Stimulated activated CD8-positive, alpha-beta memory T cell treated with anti-CD3 and anti-CD28 coated beads, Interleukin-15, amount 100 ng/mL, for 24 hours (primary cell): ENCODE measurements around the gene MOB3A.
A peak's percentile ranks its signal among the peaks of the same experiment; 100 is the strongest.

Source experiments
- DNase-seq: peaks from one replicate; pipeline ENCODE4 v3.0.0-alpha.2; 2020; ENCODE audit warnings: low read depth

The MOB3A gene

GRCh38 chr19:2046046-2046907 lies 49.8 kb downstream of the MOB3A start:
- DNase-seq, result no peak

- DNase-seq, result no peak
These were observed 50.6 kb downstream of the MOB3A start for GRCh38 chr19:2045501-2046045.

GRCh38 chr19:2044709-2045500 lies 51.2 kb downstream of the MOB3A start:
- DNase-seq, result no peak

DNA sequence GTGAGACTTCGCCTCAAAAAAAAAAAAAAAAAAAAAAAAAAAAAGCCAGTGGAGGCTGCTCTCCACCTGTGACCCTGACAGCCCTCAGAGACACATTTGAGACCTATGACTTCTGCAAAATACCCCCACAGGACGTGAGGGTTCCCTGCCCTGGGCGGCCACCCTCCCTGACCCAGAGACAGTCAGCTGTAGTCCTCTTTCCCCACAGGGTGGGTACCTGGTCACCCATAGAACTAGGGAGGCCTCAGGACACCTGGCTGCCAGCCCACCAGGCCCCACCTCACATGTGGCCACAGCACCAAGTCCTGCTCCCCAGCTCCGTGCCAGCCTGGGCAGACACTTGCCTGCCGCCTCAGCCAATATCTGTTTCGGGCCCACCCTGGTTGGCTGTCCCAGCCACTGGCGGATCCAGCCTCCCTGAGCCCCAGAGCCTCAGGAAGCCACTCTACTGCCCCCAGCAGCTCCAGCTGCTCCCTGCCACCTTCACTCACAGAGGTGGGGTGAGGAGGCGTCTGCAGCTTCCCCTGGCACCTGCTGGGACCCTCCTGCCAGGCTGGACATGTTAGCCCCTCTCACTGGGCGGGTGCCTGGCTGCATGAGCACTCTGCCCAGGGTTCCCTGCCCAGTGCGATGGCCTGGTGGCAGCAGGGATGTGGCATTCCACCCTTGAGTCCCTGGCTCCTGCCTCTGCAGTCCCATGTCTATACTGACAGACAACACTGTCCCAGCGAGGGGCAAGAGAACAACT lies 52.0 kb downstream of the MOB3A start:
- no peak for DNase-seq

GRCh38 chr19:2043251-2043641 lies 52.9 kb downstream of the MOB3A start:
- no peak for DNase-seq

DNA sequence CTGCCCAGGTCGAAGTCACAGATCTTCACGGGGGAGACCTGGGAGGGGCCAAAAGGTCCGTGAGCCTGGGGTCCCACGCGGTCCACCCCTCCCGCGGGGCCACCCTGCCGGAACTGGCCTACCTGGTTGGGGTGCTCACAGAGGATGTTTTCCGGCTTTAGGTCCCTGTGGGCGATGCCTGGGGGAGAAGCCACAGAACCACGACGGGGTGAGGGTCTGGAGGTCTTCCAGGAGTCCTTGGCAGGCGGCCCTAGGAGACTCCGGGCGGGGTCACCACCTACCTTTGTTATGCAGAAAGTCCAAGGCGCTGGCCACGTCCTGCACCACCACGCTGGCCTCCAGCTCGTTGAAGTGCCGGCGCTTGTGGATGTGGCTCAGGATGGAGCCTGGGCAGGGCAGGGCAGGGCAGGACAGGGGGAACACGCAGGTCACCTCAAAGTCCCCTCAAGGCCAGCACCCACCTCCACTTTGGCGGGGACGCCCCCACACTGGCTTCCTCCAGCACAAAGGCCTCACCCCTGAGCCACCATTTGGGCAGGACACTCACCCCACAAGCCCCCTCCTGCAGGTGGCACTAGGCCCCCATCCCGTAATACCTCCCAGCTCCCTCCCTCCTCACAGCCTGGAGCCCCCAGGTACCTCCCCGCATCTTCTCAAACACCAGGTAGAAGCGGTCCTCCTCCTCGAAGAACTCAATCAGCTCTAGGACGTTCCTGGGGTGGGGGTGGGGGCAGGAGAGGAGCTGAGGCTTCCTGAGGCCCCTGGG lies 53.5 kb downstream of the MOB3A start:
- DNase-seq, result no peak

DNA sequence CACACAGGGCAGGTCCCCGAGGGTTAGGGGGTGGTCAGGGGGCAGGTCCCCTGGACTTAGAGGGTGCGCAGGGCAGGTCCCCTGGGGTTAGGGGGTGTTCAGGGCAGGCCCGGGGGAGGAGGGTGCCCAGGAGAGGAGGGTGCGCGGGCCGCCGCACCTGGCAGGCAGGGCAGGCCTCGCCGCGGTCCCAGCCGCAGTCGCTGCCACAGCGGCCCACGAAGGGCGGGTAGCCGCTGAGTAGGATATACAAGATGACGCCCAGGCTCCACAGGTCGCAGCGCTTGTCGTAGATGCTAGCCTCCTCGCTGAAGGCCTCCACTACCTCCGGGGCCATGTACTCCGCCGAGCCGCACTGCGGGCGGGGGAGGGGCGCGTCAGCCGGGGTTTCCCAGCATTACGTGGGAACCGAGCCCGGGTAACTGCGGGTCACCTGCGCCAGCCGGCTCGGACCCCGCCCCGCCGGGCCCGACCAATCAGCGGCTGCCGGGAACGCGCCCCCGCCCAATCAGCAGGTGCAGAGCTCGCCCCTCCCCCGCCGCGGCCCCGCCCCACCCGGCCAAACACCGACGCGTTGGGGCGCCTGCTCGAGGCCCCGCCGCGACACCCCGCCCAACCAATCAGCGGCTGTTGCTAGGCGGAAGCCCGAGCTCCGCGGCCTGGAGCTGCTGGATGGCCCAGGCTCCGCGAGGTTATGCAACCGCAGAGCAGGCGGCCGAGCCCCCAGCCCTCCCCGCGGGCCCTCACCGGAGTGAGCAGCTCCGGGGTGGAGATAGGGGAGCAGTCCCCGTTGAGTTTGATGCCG lies 54.2 kb downstream of the MOB3A start:
- DNase-seq, result peak; percentile 100

GRCh38 chr19:2041433-2041682 lies 54.8 kb downstream of the MOB3A start:
- DNase-seq, result no peak

GRCh38 chr19:2040647-2041432 lies 55.3 kb downstream of the MOB3A start:
- no peak for DNase-seq

DNA sequence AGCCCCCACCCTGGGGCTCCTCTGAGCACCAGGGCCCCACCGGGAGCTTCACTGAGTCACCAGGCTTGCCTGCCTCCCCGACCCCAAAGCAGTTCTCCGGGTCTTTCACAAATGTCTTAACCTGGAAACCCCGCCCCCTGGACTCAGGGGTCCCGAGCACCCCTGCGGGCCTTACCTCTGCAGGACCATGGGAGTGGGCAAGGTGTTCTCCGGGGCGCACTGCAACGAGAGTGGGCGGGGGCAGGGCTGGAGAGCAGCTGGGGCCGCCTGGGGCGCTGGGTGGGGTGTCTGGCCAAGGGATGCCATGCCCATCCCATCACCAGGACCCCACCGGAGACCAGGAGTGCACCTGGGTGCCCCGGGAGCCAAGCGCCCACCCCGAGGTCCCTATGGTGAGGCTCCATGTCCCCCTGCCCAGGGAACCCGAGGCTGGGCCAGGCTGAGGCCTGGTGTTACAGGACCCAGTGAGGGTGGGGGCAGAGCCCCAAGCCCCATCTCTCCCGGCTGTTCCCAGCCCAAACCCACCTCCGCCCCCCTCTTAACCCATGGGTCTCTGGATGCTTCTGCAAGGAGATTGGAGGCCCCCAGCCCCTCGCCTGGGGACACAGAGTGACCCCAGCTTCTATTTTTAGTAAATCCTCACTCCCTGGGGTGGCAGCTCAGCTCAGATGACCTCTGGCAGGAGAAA lies 56.0 kb downstream of the MOB3A start:
- no peak for DNase-seq

- no peak for DNase-seq
These were observed 56.8 kb downstream of the MOB3A start for GRCh38 chr19:2039089-2039958.

GRCh38 chr19:2038284-2039088 lies 57.6 kb downstream of the MOB3A start:
- DNase-seq, result no peak

GRCh38 chr19:2037651-2038255 lies 58.4 kb downstream of the MOB3A start:
- no peak for DNase-seq

DNA sequence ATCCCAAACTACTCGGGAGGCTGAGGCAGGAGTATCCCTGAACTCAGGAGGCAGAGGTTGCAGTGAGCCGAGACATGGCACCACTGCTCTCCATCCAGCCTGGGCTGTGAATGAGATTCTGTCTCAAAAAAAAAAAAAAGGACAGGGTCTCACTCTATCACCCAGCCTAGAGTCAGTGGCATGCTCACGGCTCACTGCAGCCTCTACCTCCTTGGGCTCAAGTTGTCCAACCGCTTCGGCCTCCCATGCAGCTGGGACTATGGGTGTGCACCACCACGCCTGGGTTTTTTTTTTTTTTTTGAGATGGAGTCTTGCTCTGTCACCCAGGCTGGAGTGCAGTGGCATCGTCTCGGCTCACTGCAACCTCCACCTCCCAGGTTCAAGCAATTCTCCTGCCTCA lies 59.7 kb downstream of the MOB3A start:
- DNase-seq, result no peak

- DNase-seq, result no peak
These were observed 60.5 kb downstream of the MOB3A start for GRCh38 chr19:2035590-2035991.

DNA sequence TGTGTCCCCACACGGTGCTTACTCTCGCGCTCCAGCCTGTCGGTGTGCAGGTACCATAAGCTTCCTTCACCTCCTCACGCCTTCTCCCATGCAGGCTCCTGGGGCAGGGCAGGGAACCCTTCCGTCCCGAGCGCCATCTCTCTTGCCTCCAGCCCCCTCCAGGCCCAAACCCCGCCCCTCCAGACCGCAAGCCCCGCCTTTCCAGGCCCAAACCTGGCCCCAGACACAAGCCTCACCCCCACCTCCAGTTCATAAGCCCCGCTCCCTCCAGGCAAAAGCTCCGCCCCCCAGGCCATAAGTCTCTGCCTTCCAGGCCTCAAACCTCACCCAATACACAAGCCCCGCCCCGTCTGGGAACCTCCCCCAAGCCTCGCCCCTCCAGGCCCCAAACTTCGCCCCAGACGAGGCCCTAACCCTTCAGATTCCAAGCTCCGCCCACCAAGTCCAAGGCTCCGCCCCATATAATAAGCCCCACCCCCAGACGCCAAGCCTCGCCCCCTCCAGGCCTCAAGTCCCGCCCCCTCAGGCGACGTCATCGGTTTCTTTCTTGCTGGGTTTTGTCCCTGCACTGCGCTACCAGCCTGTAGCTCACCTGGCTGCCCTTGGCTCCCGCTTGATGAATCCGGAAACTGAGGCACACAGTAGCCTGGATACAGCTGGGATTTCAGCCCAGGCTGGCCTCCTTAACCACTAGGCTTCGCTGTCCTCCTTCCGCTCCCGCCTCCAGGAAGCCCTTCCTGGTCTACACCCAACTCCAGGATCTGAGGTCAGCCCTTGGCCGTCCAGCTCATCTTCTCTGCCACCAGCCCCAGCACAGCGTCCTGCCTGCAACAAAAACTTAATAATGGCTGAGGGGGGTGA lies 61.2 kb downstream of the MOB3A start:
- DNase-seq, result peak; percentile 53
